GM21737 (cell line): ENCODE results near the gene PTMA.
"Not testable (repeated sequence)": the region's sequence is repeated elsewhere in the genome, so short reads cannot be mapped to it uniquely, and the experiment has no call there.

Experiments
- ATAC-seq: cut with Tn5 transposase; IDR thresholded peaks from one replicate; pipeline ENCODE4 v1.9.1; 2021; ENCODE audit warnings: mild to moderate bottlenecking, moderate library complexity; ENCODE audit not compliant: unreplicated experiment

The PTMA gene

DNA sequence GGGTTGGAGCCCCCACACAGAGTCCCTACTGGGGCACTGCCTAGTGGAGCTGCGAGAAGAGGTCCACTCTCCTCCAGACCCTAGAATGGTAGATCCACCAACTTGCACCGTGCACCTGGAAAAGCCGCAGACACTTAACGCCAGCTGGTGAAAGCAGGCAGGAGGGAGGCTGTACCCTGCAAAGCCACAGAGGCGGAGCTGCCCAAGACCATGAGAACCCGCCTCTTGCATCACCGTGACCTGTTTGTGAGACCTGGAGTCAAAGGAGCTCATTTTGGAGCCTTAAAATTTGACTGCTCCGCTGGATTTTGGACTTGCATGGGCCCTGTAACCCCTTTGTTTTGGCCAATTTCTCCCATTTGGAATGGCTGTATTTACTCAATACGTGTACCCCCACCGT is 40.7 kb downstream of the PTMA start:
- not testable (repeated sequence) for ATAC-seq

- ATAC-seq: no peak
Measured at GRCh38 chr2:231751042-231751815, 42.9 kb downstream of the PTMA start.

DNA sequence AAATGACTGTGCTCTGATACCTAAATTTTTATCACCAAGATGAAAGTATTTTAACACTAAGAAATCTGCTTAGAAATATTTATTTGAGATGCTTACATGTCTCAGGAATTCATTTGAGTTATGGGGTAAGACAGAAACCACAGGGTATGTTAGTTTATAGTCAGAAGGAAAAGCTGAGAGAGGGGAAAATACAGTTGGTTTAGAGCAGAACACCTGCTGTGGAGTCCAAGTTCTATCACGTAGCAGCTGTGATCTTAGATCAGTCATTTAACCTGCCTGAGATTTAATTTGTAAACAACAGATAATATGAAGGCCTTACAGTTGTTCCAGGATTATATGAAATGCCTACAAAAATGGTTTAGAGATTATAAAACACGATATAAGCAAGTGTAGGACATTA is 43.7 kb downstream of the PTMA start:
- ATAC-seq: no peak

- no peak for ATAC-seq
Measured at GRCh38 chr2:231761735-231762134, 53.4 kb downstream of the PTMA start.
